Mucosa of rectum (tissue), 2 donors: Measurements from ENCODE around the gene IFNG-AS1.

Experiments used
- H3K27ac ChIP-seq, 2 donors: one replicate each; pipeline ENCODE4 v1.7.0; 2013; ENCODE audit warnings: inconsistent platforms in 2 of 2, low read depth in 2 of 2, low read length in 2 of 2
- H3K27me3 ChIP-seq, 2 donors: one replicate each; pipeline ENCODE4 v1.7.0; 2013; ENCODE audit warnings: low read length in 2 of 2; ENCODE audit not compliant: control insufficient read depth in 2 of 2, insufficient read depth in 2 of 2
- H3K36me3 ChIP-seq, 2 donors: one replicate each; pipeline ENCODE4 v1.7.0; 2013; ENCODE audit warnings: low read length in 2 of 2; ENCODE audit not compliant: control insufficient read depth in 2 of 2, insufficient read depth in 2 of 2
- H3K4me1 ChIP-seq, 2 donors: one replicate each; pipeline ENCODE4 v1.7.0; 2013; ENCODE audit warnings: low read length in 2 of 2, mild to moderate bottlenecking in 1 of 2; ENCODE audit not compliant: control insufficient read depth in 2 of 2, insufficient read depth in 2 of 2
- H3K4me3 ChIP-seq, 2 donors: one replicate each; pipeline ENCODE4 v1.7.0; 2013; ENCODE audit warnings: low read length in 2 of 2
- H3K9ac ChIP-seq, 2 donors: one replicate each; pipeline ENCODE4 v1.7.0; 2013; ENCODE audit warnings: low read length in 2 of 2, low read depth in 1 of 2, mild to moderate bottlenecking in 1 of 2
- H3K9me3 ChIP-seq, 2 donors: one replicate each; pipeline ENCODE4 v1.7.0; 2013; ENCODE audit warnings: low read length in 2 of 2; ENCODE audit not compliant: control insufficient read depth in 2 of 2
- donor health status: healthy.
- donor health status: Normal muscosa, but diverticular disease.

IFNG-AS1 gene

GRCh38 chr12:68031881-68032739, 42.9 kb downstream of the IFNG-AS1 start:
- Histone ChIP-seq H3K9me3 (no peaks in the 10 kb centered on the region), H3K4me3 (no peak overlapping the region), H3K27me3 (no peaks in the 10 kb centered on the region), H3K4me1 (no peaks in the 10 kb centered on the region), H3K9ac (no peak overlapping the region), H3K36me3 (no peaks in the 10 kb centered on the region), H3K27ac (no peak overlapping the region)

- Histone ChIP-seq H3K9me3 (no peaks in the 10 kb centered on the region), H3K27ac (no peak overlapping the region), H3K36me3 (no peaks in the 10 kb centered on the region), H3K9ac (no peak overlapping the region), H3K27me3 (no peaks in the 10 kb centered on the region), H3K4me3 (no peak overlapping the region), H3K4me1 (no peaks in the 10 kb centered on the region)
Measured at GRCh38 chr12:68034567-68034966, 45.3 kb downstream of the IFNG-AS1 start.

GRCh38 chr12:68036642-68037041, 47.4 kb downstream of the IFNG-AS1 start:
- no peak overlapping the region for H3K27ac ChIP-seq
- H3K27me3 ChIP-seq, result no peaks in the 10 kb centered on the region
- H3K9ac ChIP-seq, result no peak overlapping the region
- H3K36me3 ChIP-seq, result no peaks in the 10 kb centered on the region
- no peaks in the 10 kb centered on the region for H3K4me1 ChIP-seq
- no peak overlapping the region for H3K4me3 ChIP-seq
- no peaks in the 10 kb centered on the region for H3K9me3 ChIP-seq

- H3K4me3 ChIP-seq, result no peak overlapping the region
- H3K4me1 ChIP-seq, result no peaks in the 10 kb centered on the region
- H3K9ac ChIP-seq, result no peak overlapping the region
- H3K36me3 ChIP-seq, result no peaks in the 10 kb centered on the region
- no peaks in the 10 kb centered on the region for H3K9me3 ChIP-seq
- no peaks in the 10 kb centered on the region for H3K27me3 ChIP-seq
- H3K27ac ChIP-seq, result no peak overlapping the region
Measured at GRCh38 chr12:68037616-68038255, 48.5 kb downstream of the IFNG-AS1 start.

- H3K4me1 ChIP-seq, result no peaks in the 10 kb centered on the region
- H3K9ac ChIP-seq, result no peak overlapping the region
- no peaks in the 10 kb centered on the region for H3K27me3 ChIP-seq
- H3K9me3 ChIP-seq, result no peaks in the 10 kb centered on the region
- no peak overlapping the region for H3K27ac ChIP-seq
- H3K4me3 ChIP-seq, result no peak overlapping the region
- H3K36me3 ChIP-seq, result no peaks in the 10 kb centered on the region
Measured at GRCh38 chr12:68038650-68039049, 49.4 kb downstream of the IFNG-AS1 start.

- H3K4me1 ChIP-seq, result no peaks in the 10 kb centered on the region
- H3K4me3 ChIP-seq, result no peak overlapping the region
- no peak overlapping the region for H3K27ac ChIP-seq
- H3K9me3 ChIP-seq, result no peaks in the 10 kb centered on the region
- no peaks in the 10 kb centered on the region for H3K27me3 ChIP-seq
- no peaks in the 10 kb centered on the region for H3K36me3 ChIP-seq
- no peak overlapping the region for H3K9ac ChIP-seq
Measured at GRCh38 chr12:68040450-68041075, 51.3 kb downstream of the IFNG-AS1 start.

- Histone ChIP-seq H3K4me3 (no peak overlapping the region), H3K4me1 (no peaks in the 10 kb centered on the region), H3K36me3 (no peaks in the 10 kb centered on the region), H3K27ac (no peak overlapping the region), H3K9me3 (no peaks in the 10 kb centered on the region), H3K9ac (no peak overlapping the region), H3K27me3 (no peaks in the 10 kb centered on the region)
Measured at GRCh38 chr12:68042212-68042699, 53.0 kb downstream of the IFNG-AS1 start.

- Histone ChIP-seq H3K27me3 (no peaks in the 10 kb centered on the region), H3K27ac (no peak overlapping the region), H3K9me3 (no peaks in the 10 kb centered on the region), H3K4me3 (no peak overlapping the region), H3K9ac (no peak overlapping the region), H3K4me1 (no peaks in the 10 kb centered on the region), H3K36me3 (no peaks in the 10 kb centered on the region)
Measured at GRCh38 chr12:68043435-68043834, 54.2 kb downstream of the IFNG-AS1 start.

GRCh38 chr12:68048648-68049297, 59.5 kb downstream of the IFNG-AS1 start:
- no peak overlapping the region for H3K27ac ChIP-seq
- no peaks in the 10 kb centered on the region for H3K4me1 ChIP-seq
- H3K36me3 ChIP-seq, result no peaks in the 10 kb centered on the region
- H3K27me3 ChIP-seq, result no peaks in the 10 kb centered on the region
- no peak overlapping the region for H3K4me3 ChIP-seq
- H3K9me3 ChIP-seq, result no peaks in the 10 kb centered on the region
- H3K9ac ChIP-seq, result no peak overlapping the region

- Histone ChIP-seq H3K4me3 (no peak overlapping the region), H3K4me1 (no peaks in the 10 kb centered on the region), H3K27me3 (no peaks in the 10 kb centered on the region), H3K27ac (no peak overlapping the region), H3K9me3 (no peaks in the 10 kb centered on the region), H3K9ac (no peak overlapping the region), H3K36me3 (no peaks in the 10 kb centered on the region)
Measured at GRCh38 chr12:68056300-68056699, 67.1 kb downstream of the IFNG-AS1 start.
